ENCODE measurements around the gene RPL27. TPM values are rescaled to one million over a fixed set of nuclear protein-coding genes. Genes with fewer than 3 reads are reported as not detected.

Gene RPL27
- 1,301 and 1,423 TPM in 2 replicates for total RNA-seq

DNA sequence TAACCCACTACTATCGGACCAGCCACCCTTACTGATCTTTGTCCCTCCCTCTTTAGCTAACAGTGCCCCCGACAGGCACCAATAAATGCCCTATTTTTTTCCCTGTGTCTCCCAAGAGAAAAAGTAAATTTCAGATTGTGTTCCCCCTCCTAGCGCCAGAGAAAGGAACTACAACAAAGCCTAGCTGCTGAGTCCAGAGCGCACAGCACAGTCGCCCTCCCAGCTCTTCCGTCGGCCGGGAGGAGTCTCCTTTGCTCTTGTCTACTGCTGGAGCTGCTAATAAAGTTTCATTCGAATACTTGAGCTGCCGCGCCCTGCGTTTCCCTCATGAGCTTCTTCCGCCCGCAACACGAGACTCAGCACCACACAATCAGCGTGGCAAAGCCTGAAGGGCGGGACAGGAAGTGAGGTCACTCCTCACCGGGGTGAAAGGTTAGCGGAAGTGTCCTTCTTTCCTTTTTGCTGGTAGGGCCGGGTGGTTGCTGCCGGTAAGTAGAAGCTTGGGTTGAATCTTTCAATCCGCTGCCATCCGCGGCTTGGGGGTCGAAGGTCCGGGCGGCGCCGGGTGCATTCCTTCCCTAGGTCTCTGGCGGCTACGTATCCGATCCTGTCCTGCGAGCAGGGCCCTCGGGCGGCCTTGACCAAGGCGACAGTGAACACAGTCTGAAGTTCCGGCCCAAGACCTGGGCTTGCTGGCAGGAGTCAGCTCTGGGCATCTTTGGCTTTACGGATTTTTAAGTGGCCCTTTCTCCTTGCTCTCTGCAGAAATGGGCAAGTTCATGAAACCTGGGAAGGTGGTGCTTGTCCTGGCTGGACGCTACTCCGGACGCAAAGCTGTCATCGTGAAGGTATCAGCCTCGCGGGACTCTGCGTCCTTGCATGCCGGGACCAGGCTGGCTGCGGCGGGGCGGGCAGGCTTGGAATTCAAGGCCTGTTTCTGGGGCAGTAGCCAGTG is at the start of gene RPL27:
TSS of gene RPL27 (plus strand) at position 436 of the 955 bp plus-strand sequence. CDS start at position 768, 332 bp downstream.

DNA sequence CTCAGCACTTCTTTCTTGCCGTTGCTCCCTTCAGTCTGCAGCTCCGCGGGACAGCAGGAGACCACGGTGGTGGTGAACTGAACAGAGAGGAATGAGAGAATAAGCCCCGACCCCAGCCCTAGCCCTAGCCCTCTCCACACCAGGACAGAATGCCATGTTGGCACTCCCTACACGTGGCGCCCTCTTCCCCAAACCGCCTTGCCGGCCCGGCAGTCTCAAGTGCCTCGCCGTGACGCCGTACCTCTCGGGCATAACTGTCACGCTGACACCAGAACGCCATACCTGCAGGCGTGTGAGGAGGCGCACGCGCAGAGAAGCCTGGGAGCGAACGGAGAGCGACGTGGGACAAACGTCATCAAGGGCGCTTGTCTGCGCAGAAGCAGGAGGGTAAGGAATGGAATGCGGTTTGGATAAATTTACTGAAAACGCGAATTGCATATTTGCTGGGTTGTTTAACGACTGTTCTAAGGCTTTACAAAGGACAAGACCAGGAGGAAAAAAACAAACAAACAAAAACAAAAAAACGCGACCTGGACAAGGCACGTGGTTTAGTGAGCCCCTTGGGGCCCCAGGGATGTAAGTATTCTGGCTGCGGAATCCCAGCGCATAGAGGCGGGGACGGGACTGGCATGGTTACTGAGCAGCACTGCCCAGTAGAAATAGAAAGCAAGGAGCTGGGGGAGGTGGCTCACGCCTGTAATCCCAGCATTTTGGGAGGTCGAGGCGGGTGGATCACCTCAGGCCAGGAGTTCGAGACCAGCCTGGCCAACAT is 33.9 kb upstream of the RPL27 start, which contains the start of gene AARSD1:
TSS of gene AARSD1 (minus strand) at position 294 of the 772 bp plus-strand sequence. CDS start at position 280, 14 bp downstream.

DNA sequence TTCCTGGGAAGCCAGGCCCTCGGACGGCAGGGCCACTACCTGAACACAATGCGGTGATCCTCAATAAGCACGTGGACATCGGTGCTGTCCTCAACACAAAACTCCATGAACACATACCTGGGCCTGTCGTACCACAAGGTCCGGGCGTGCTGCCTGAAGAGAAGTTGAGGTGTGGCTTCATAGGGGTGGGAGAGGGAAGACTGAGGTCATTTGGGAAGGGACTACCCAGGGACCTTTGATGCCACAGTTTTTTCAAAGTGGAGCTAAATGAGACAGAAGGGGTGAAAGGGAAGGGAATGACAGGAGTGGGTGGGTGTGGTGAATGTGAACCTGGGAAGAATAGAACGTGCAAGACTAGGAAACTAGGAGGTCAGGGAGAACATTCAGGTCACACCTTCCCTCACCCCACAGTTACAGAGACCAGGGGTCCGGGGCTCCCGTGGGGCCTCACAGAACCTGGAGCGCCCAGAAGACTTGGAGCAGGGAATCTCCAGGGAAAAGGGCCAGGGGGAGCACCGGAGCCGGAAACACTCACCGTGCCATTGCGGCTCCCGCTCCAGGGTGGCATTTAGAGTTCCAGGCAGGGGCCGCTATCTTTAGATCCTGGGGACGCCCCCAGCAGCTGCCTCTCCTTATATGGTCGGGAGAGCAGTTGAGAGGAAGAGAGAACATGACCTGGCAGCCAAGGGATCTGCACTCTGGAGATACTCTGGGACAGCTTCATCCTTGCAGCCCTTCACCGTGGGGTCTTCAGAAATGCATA is 18.5 kb upstream of the RPL27 start, which contains the start of gene PTGES3L:
TSS of gene PTGES3L (minus strand) at position 570 of the 763 bp plus-strand sequence. CDS start at position 543, 27 bp downstream.

DNA sequence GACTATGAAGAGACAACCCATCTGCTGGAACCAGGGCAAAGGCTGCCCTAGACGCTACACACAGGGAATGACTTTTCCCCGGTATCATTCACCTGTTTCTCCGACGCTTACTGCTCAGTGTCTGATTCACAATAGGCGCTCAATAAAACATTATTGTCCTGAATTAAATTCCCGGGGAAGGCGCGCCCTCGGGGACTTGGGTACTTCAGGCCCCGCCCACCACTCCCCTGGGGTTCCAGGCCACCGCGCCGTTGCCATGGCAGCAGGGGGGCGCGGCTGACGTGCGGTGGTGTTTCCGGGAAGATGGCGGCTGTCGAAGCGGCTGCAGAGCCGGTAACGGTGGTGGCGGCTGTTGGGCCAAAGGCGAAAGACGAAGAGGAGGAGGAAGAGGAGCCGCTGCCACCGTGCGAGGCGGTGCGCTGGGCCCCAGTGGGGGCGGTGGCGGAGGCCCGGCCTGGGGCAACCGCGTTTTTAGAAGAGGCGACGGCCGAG is 17.9 kb upstream of the RPL27 start, which contains the start of gene RUNDC1:
TSS of gene RUNDC1 (plus strand) at position 292 of the 492 bp plus-strand sequence. CDS start at position 304, 12 bp downstream.

DNA sequence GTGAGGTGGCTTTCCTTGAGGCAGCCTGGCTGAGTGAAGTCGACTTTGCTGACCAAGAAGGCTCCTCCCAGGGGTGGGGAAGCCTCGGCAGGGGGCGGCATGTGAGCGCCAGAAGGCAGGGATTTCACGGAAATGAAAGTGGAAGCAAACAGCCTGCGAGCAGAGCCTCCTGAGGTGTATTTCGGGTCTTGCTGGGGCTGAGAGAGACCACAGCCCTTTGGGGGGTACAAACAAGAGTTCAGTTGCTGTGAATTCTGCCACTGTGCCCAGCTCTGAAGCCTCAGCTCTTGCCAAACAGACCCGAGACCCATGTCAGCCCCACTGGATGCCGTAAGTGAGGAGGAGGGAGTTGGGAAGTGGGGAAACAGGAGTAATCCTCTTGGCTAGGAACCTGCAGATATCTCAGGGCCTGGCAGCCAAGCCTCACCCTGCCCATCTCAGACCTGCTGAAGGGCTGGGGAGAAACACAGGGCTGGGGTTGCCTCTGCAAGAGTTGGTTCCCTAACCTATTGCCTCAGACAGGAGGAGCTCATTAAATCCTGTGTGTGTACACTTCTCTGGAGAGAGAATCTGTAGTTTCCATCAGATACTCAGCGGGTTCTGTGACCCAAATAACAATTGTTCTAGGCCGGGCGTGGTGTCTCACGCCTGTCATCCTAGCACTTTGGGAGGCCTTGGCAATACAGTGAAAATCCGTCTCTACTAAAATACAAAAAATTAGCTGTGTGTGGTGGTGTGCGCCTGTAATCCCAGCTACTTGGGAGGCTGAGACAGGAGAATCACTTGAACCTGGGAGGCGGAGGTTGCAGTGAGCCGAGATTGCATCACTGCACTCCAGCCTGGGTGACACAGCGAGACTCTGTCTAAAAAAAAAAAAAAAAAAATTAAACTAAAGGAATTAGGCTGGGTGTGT is 8.7 kb downstream of the RPL27 start, which contains the start of gene IFI35:
TSS of gene IFI35 (plus strand) at position 146 of the 913 bp plus-strand sequence. CDS start at position 310, 164 bp downstream.

DNA sequence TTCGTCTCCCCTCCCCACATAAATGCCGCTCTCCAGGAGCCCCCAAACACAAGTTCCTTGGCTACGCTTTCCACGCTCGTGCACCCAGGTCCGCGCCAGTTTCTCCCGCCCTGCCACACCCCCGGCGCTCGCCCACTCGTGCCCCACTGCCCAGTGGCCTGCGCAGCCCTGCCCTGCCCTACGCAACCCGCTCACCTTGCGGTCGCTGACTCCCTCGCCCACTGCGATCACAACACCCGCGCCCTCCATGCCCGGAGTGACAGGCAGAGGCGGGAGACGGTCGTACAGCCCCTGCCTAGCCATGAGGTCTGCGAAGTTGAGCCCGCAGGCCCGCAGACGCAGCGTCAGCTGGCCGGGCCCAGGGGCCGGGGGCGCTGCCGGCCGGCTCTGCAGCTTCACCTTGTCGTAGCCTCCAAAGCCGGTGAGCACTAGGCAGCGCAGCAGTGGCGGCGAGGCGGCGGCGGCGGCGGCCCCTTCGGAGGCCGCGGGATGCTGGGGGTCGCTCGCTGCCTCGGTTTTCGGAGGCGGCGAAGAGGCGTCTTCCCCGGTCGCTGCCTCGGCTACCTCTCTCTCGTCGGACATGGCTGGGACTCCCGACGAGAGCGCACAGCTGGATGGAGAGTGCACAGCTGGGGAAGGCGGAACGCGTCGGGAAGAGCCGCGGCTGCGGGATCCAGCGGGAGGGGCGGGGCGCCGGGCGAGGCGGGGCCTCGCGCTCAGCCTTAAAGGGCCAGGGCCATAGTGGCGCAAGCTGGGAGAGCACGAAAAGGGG is 23.7 kb downstream of the RPL27 start, which contains the start of gene VAT1:
TSS of gene VAT1 (minus strand) at position 645 of the 772 bp plus-strand sequence. CDS start at position 582, 63 bp downstream.

DNA sequence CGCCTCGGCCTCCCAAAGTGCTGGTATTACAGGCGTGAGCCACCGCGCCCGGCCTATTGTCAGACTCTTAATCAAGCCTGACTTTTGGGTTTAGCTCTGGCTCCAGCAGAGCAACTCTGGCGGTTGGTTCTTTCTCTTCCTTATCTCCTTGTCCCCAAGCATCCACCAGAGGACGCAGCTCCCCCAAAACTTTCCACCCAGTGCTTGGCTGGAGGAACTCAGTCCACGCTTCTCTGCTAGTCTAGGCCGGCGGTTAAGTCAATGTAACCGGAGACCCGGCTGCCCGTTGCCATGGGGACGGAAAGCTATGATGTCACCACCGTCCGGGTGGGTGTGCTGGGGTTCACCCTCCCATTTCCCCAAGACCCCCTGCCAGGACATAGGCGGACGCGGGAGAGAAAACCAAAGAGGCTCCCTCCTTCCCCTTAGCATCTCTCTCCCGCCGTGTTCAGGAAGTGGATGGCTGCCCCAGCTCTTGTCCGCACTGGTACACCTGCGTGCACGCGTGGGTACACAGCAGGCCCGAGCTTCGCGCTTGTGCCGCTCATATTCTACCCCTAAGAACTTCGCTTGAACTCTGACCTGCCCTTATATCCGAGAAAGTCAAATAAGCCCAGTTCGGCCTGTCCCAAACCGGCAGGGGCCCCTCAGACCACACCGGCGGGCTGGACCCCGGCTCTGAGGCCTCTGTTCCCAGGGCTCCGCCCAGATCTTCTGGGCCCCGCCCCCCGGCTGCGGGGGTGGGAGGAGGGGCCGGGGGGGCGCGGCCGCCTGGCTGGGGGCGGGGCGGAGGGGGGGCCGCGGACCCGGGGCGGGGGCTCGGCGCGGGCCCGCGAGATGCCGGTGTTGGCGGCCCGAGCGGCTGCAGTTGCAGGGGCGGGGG is 26.4 kb downstream of the RPL27 start, which contains the start of gene RND2:
TSS of gene RND2 (plus strand) at position 825 of the 883 bp plus-strand sequence. CDS start 117 bp downstream, outside the sequence.

Other genes with a start within 250 kb of the RPL27 start
- gene RAMP2, start 237.2 kb upstream of the RPL27 start, total RNA-seq = 0.59 and 1.5 TPM in 2 replicates
- 96.5 and 96.9 TPM in 2 replicates for gene VPS25, start 225.0 kb upstream of the RPL27 start, total RNA-seq
- 0.74 and 1.7 TPM in 2 replicates for gene WNK4, start 217.8 kb upstream of the RPL27 start, total RNA-seq
- 90.8 and 94.0 TPM in 2 replicates for gene COA3, start 199.7 kb upstream of the RPL27 start, total RNA-seq
- gene CNTD1, start 199.6 kb upstream of the RPL27 start, total RNA-seq = not detected in 2 replicates
- gene BECN1, start 174.1 kb upstream of the RPL27 start, total RNA-seq = 76.7 and 87.3 TPM in 2 replicates
- 96.9 and 104 TPM in 2 replicates for gene PSME3, start 165.0 kb upstream of the RPL27 start, total RNA-seq
- gene AOC2, start 153.8 kb upstream of the RPL27 start, total RNA-seq = 0.34 and 0.74 TPM in 2 replicates
- under 0.01 and 0.15 TPM in 2 replicates for gene AOC3, start 147.2 kb upstream of the RPL27 start, total RNA-seq
- not detected in 2 replicates for gene G6PC1, start 97.6 kb upstream of the RPL27 start, total RNA-seq
- 27.2 and 31.5 TPM in 2 replicates for gene AARSD1, start 34.0 kb upstream of the RPL27 start, total RNA-seq
- gene PTGES3L, start 18.3 kb upstream of the RPL27 start, total RNA-seq = 0.15 and 0.50 TPM in 2 replicates
- gene RUNDC1, start 17.9 kb upstream of the RPL27 start, total RNA-seq = 4.8 and 5.4 TPM in 2 replicates
- 22.5 and 24.1 TPM in 2 replicates for gene IFI35, start 8.4 kb downstream of the RPL27 start, total RNA-seq
- 189 and 196 TPM in 2 replicates for gene VAT1, start 24.0 kb downstream of the RPL27 start, total RNA-seq
- 0.45 and 0.50 TPM in 2 replicates for gene RND2, start 26.8 kb downstream of the RPL27 start, total RNA-seq
- 25.4 and 31.1 TPM in 2 replicates for gene BRCA1, start 126.9 kb downstream of the RPL27 start, total RNA-seq
- 56.3 and 56.7 TPM in 2 replicates for gene NBR1, start 172.8 kb downstream of the RPL27 start, total RNA-seq
- 4.4 and 5.1 TPM in 2 replicates for gene TMEM106A, start 213.5 kb downstream of the RPL27 start, total RNA-seq
- not detected in 2 replicates for gene CCDC200, start 230.2 kb downstream of the RPL27 start, total RNA-seq
- not detected in 2 replicates for gene RNU2-1, start 235.6 kb downstream of the RPL27 start, total RNA-seq